IMR-90 (cell line): ENCODE measurements around the gene CCDC167. TPM values are rescaled to one million over a fixed set of nuclear protein-coding genes. Genes with fewer than 3 reads are reported as not detected.

Source experiments
- ATAC-seq: fragments of 200-7000 bp; cut with Tn5 transposase; 2 replicates; pipeline ENCODE4 v1.9.1; 2020; ENCODE audit warnings: low read depth, mild to moderate bottlenecking, moderate library complexity
- BruUV-seq: library from RNA; stranded (reverse); fragments of 400-500 nt; replicated peaks from 2 replicates; lab custom pipeline; 2021; lab: Mats Ljungman, UMichigan
- CTCF ChIA-PET: fragments of 300-600 bp; formaldehyde crosslinking; extraction: SDS; loops from one replicate; lab custom pipeline; 2021; ENCODE audit warnings: antibody characterized with exemption; lab: Yijun Ruan, JAX
- POLR2A ChIA-PET: fragments of 300-600 bp; sonication (Branson Sonifier 250); formaldehyde crosslinking; loops from one replicate; lab custom pipeline; 2022; ENCODE audit warnings: antibody characterized with exemption; ENCODE audit not compliant: unreplicated experiment; lab: Charles Lee
- DNase-seq: peaks from one replicate; pipeline ENCODE4 v3.0.0; 2013
- H2AFZ ChIP-seq: replicated peaks from 2 replicates; pipeline ENCODE3; 2013; ENCODE audit warnings: low read length, mild to moderate bottlenecking; ENCODE audit not compliant: poor library complexity
- H2AK5ac ChIP-seq: 2 replicates; pipeline ENCODE4 v1.6.1; 2013; ENCODE audit warnings: low read depth, low read length, inconsistent platforms
- H2AK9ac ChIP-seq: replicated peaks from 2 replicates; pipeline ENCODE3; 2013; ENCODE audit warnings: mild to moderate bottlenecking, low read depth, low read length, moderate library complexity; ENCODE audit not compliant: poor library complexity
- H2BK120ac ChIP-seq: 2 replicates; pipeline ENCODE4 v1.6.1; 2013; ENCODE audit warnings: low read depth, low read length, inconsistent platforms
- H2BK15ac ChIP-seq: 3 replicates; pipeline ENCODE4 v1.6.1; 2013; ENCODE audit warnings: low read depth, low read length, inconsistent platforms
- H2BK20ac ChIP-seq: 2 replicates; pipeline ENCODE4 v1.6.1; 2013; ENCODE audit warnings: low read depth, mild to moderate bottlenecking, inconsistent platforms, low read length, moderate library complexity
- H2BK5ac ChIP-seq: 2 replicates; pipeline ENCODE4 v1.6.1; 2013; ENCODE audit warnings: mild to moderate bottlenecking, low read depth, low read length, inconsistent platforms; ENCODE audit not compliant: poor library complexity, severe bottlenecking
- H3K14ac ChIP-seq: replicated peaks from 2 replicates; pipeline ENCODE4 v1.6.1; 2013; ENCODE audit warnings: low read depth, low read length, inconsistent platforms
- H3K18ac ChIP-seq: 2 replicates; pipeline ENCODE4 v1.6.1; 2013; ENCODE audit warnings: low read depth, low read length, control low read depth
- H3K23ac ChIP-seq: 2 replicates; pipeline ENCODE4 v1.6.1; 2013; ENCODE audit warnings: low read depth, low read length, inconsistent platforms
- H3K27ac ChIP-seq: 2 replicates; pipeline ENCODE4 v1.5.1; 2013; ENCODE audit warnings: mild to moderate bottlenecking, control low read depth, low read length; ENCODE audit not compliant: insufficient read depth
- H3K27me3 ChIP-seq: 2 replicates; pipeline ENCODE4 v1.6.1; 2013; ENCODE audit warnings: low read length; ENCODE audit not compliant: control insufficient read depth, insufficient read depth
- H3K36me3 ChIP-seq: 2 replicates; pipeline ENCODE4 v1.6.1; 2013; ENCODE audit warnings: low read length, mixed read lengths; ENCODE audit not compliant: control insufficient read depth, insufficient read depth
- H3K4ac ChIP-seq: 2 replicates; pipeline ENCODE4 v1.6.1; 2013; ENCODE audit warnings: low read depth, low read length, inconsistent platforms
- H3K4me1 ChIP-seq: 2 replicates; pipeline ENCODE4 v1.6.1; 2013; ENCODE audit warnings: low read length, mixed read lengths; ENCODE audit not compliant: control insufficient read depth, insufficient read depth
- H3K4me2 ChIP-seq: 2 replicates; pipeline ENCODE4 v1.6.1; 2013; ENCODE audit warnings: low read depth, mild to moderate bottlenecking, control low read depth, low read length, moderate library complexity
- H3K4me3 ChIP-seq: 2 replicates; pipeline ENCODE4 v1.5.1; 2013; ENCODE audit warnings: low read depth, mild to moderate bottlenecking, control low read depth, low read length, moderate library complexity; ENCODE audit not compliant: insufficient read depth
- H3K56ac ChIP-seq: 2 replicates; pipeline ENCODE4 v1.6.1; 2013; ENCODE audit warnings: low read length, inconsistent platforms; ENCODE audit not compliant: insufficient read depth; ENCODE audit errors: extremely low read depth
- H3K79me1 ChIP-seq, 2 experiments: 2 replicates each; pipeline ENCODE4 v1.6.1; 2013; ENCODE audit warnings: low read length in 2 of 2, inconsistent platforms in 1 of 2, low read depth in 1 of 2
- H3K9ac ChIP-seq: 2 replicates; pipeline ENCODE4 v1.6.1; 2013; ENCODE audit warnings: low read depth, low read length, control low read depth
- H3K9me1 ChIP-seq: 2 replicates; pipeline ENCODE4 v1.6.1; 2013; ENCODE audit warnings: low read length, inconsistent platforms; ENCODE audit not compliant: insufficient read depth
- H3K9me3 ChIP-seq: 2 replicates; pipeline ENCODE4 v1.6.1; 2013; ENCODE audit warnings: low read length; ENCODE audit not compliant: control insufficient read depth, insufficient read depth
- H4K20me1 ChIP-seq: 2 replicates; pipeline ENCODE4 v1.6.1; 2013; ENCODE audit warnings: low read length, inconsistent platforms; ENCODE audit not compliant: insufficient read depth
- H4K5ac ChIP-seq: 2 replicates; pipeline ENCODE4 v1.6.1; 2013; ENCODE audit warnings: mild to moderate bottlenecking, low read depth, low read length, control low read depth
- H4K8ac ChIP-seq, 2 experiments: 2 replicates each; pipeline ENCODE4 v1.6.1; 2013; ENCODE audit warnings: low read depth in 2 of 2, low read length in 2 of 2, control low read depth in 1 of 2, inconsistent platforms in 1 of 2
- H4K91ac ChIP-seq: 2 replicates; pipeline ENCODE4 v1.6.1; 2013; ENCODE audit warnings: low read depth, low read length, inconsistent platforms; ENCODE audit not compliant: insufficient read depth
- BHLHE40 ChIP-seq: fragments of 150-350 bp; IDR thresholded peaks from 2 replicates; pipeline ENCODE4 v1.6.1; 2016; ENCODE audit warnings: mild to moderate bottlenecking, low read depth, low read length
- CEBPB ChIP-seq: IDR thresholded peaks from 2 replicates; pipeline ENCODE4 v1.6.1; 2012; ENCODE audit warnings: low read depth, low read length, improper control_type of control experiment
- CHD1 ChIP-seq: IDR thresholded peaks from 2 replicates; pipeline ENCODE4 v1.6.1; 2012; ENCODE audit warnings: low read depth, low read length, improper control_type of control experiment
- ELK1 ChIP-seq: fragments of 150-350 bp; IDR thresholded peaks from 2 replicates; pipeline ENCODE4 v1.6.1; 2016; ENCODE audit warnings: low read depth, mild to moderate bottlenecking, low read length, moderate library complexity, borderline replicate concordance
- FOS ChIP-seq: fragments of 150-350 bp; IDR thresholded peaks from 2 replicates; pipeline ENCODE4 v1.6.1; 2016; ENCODE audit warnings: low read depth, low read length
- MAFK ChIP-seq: IDR thresholded peaks from 2 replicates; pipeline ENCODE4 v1.6.1; 2012; ENCODE audit warnings: low read depth, low read length, improper control_type of control experiment
- MAZ ChIP-seq: IDR thresholded peaks from 2 replicates; pipeline ENCODE4 v1.6.1; 2012; ENCODE audit warnings: low read depth, mild to moderate bottlenecking, low read length, improper control_type of control experiment, moderate library complexity, borderline replicate concordance
- MXI1 ChIP-seq: IDR thresholded peaks from 2 replicates; pipeline ENCODE4 v1.6.1; 2012; ENCODE audit warnings: low read depth, mild to moderate bottlenecking, low read length, moderate library complexity, borderline replicate concordance
- NFE2L2 ChIP-seq: fragments of 150-350 bp; IDR thresholded peaks from 2 replicates; pipeline ENCODE4 v1.6.1; 2016; ENCODE audit warnings: low read depth, mild to moderate bottlenecking, low read length
- POLR2A ChIP-seq: IDR thresholded peaks from 2 replicates; pipeline ENCODE4 v1.6.1; 2012; ENCODE audit warnings: mild to moderate bottlenecking, low read depth, low read length
- RAD21 ChIP-seq: IDR thresholded peaks from 2 replicates; pipeline ENCODE4 v1.6.1; 2012; ENCODE audit warnings: low read length, improper control_type of control experiment
- RCOR1 ChIP-seq: IDR thresholded peaks from 2 replicates; pipeline ENCODE4 v1.6.1; 2012; ENCODE audit warnings: mild to moderate bottlenecking, low read length, improper control_type of control experiment; ENCODE audit not compliant: insufficient replicate concordance
- RFX5 ChIP-seq: IDR thresholded peaks from 2 replicates; pipeline ENCODE4 v1.8.0; 2012; ENCODE audit warnings: low read depth, mild to moderate bottlenecking, low read length, moderate library complexity
- SMC3 ChIP-seq: fragments of 150-350 bp; IDR thresholded peaks from 2 replicates; pipeline ENCODE4 v1.6.1; 2016; ENCODE audit warnings: low read depth, mild to moderate bottlenecking, antibody characterized with exemption, low read length, moderate library complexity
- USF2 ChIP-seq: fragments of 150-350 bp; IDR thresholded peaks from 2 replicates; pipeline ENCODE4 v1.6.1; 2017; ENCODE audit warnings: mild to moderate bottlenecking, antibody characterized with exemption, low read length, low read depth
- WGBS, 2 experiments: methylation state at CpG; one replicate each; pipeline versions ENCODE4 v1.1.5 to v1.1.7; 2013; ENCODE audit warnings: missing lambda C conversion rate in 2 of 2; ENCODE audit not compliant: insufficient read length in 1 of 2; ENCODE audit errors: extremely low coverage in 2 of 2; 5-methylcytosine and 5-hydroxymethylcytosine counted together
- dilution Hi-C: fragments of 300-500 bp; cut with HindIII; formaldehyde crosslinking; loops from one replicate; pipeline ENCODE4 v1.14.3; 2018; ENCODE audit warnings: low sequenced_read_pairs; ENCODE audit not compliant: unreplicated experiment
- in situ Hi-C: fragments of 300-500 bp; cut with MboI; formaldehyde crosslinking; loops from 3 replicates; pipeline ENCODE4 v1.14.3; 2019; ENCODE audit warnings: low sequenced_read_pairs, inconsistent platforms, mixed read lengths
- intact Hi-C: fragments of 100-400 bp; cut with micrococcal nuclease; formaldehyde crosslinking; loops from 2 replicates; pipeline ENCODE4 v1.10.0; 2022
- polyA plus RNA-seq, 3 experiments: library from polyadenylated mRNA; depleted of rRNA; stranded (reverse); fragments of >200 nt; gene quantifications; 2 replicates each; pipeline ENCODE4 v1.2.3, GENCODE V29; 2012; ENCODE audit warnings: low replicate concordance in 1 of 3
- total RNA-seq: library from RNA; depleted of rRNA; stranded (reverse); fragments of >200 nt; gene quantifications from 2 replicates; pipeline ENCODE4 v1.2.3, GENCODE V29; 2012
- TF ChIP-seq, protein P1 (sequence below): conservative IDR thresholded peaks from 2 replicates; pipeline ENCODE4 v1.5.1; 2012; ENCODE audit warnings: mild to moderate bottlenecking, low read depth, low read length, improper control_type of control experiment

CCDC167 gene
- total and polyA plus RNA-seq, 2 of the 4 experiments (the other 2 are of a cell fraction) = 35.8 to 96.8 TPM

DNA sequence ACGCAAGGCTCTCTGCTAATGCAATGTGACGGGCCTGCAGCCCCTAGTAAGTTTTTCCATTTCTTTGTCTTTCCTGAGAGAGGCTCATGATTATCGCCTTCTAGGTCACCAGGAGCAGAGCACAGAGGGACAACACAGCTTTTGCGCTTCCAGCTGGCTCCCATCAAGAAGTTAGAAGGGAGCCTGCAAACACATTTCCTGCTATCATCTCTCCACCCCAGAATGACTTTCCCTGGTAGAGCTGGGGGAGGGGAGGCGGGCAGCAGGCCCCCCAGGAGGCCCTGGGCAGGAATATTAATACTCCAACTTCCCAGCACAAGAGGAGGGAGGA lies 35.7 kb upstream of the CCDC167 start:
- DNase-seq = no peak
- Histone ChIP-seq H3K4ac (no peak overlapping the region), H3K27me3 (peaks cover 84% of the 10 kb centered on the region), H2AK9ac (no peak overlapping the region), H3K4me3 (no peak overlapping the region), H3K9me1 (no peaks in the 10 kb centered on the region), H2BK120ac (no peak overlapping the region), H3K18ac (no peak overlapping the region), H3K14ac (no peak overlapping the region), H3K9me3 (no peaks in the 10 kb centered on the region), H2BK5ac (no peak overlapping the region), H3K4me1 (peaks cover 4% of the 10 kb centered on the region; the same call in 1 of the 2 replicates), H3K9ac (no peak overlapping the region), H2BK20ac (no peak overlapping the region), H3K79me1 (no peaks in the 10 kb centered on the region), H3K4me2 (no peak overlapping the region; the same call in 1 of the 2 replicates), H4K5ac (no peak overlapping the region), H2BK15ac (no peak overlapping the region), H3K27ac (no peak overlapping the region), H3K23ac (no peak overlapping the region), H4K91ac (no peak overlapping the region), H2AK5ac (no peak overlapping the region), H4K20me1 (peaks cover 8% of the 10 kb centered on the region; the same call in 1 of the 2 replicates), H3K56ac (no peak overlapping the region), H3K36me3 (no peaks in the 10 kb centered on the region), H4K8ac (no peak overlapping the region), H2AFZ (no peak overlapping the region)
- intact Hi-C loops (no loop called here), in situ Hi-C loops (no loop called here), dilution Hi-C loops (no loop called here)
- TF ChIP-seq RFX5 (no peak), BHLHE40 (no peak), MAZ (no peak), NFE2L2 (no peak), RAD21 (no peak), MAFK (no peak), POLR2A (no peak), CHD1 (no peak), MXI1 (no peak), RCOR1 (no peak), ELK1 (no peak), CEBPB (no peak), FOS (no peak), SMC3 (no peak), USF2 (no peak)
- TF ChIP-seq, protein P1, sequence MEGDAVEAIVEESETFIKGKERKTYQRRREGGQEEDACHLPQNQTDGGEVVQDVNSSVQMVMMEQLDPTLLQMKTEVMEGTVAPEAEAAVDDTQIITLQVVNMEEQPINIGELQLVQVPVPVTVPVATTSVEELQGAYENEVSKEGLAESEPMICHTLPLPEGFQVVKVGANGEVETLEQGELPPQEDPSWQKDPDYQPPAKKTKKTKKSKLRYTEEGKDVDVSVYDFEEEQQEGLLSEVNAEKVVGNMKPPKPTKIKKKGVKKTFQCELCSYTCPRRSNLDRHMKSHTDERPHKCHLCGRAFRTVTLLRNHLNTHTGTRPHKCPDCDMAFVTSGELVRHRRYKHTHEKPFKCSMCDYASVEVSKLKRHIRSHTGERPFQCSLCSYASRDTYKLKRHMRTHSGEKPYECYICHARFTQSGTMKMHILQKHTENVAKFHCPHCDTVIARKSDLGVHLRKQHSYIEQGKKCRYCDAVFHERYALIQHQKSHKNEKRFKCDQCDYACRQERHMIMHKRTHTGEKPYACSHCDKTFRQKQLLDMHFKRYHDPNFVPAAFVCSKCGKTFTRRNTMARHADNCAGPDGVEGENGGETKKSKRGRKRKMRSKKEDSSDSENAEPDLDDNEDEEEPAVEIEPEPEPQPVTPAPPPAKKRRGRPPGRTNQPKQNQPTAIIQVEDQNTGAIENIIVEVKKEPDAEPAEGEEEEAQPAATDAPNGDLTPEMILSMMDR = no peak
- ATAC-seq = peak; percentile 25; the same call in 1 of the 2 replicates
- BruUV-seq = no TSS peak
- POLR2A ChIA-PET = no interaction called here
- WGBS, 2 experiments = 67% methylated on average over 1 of the region's 5 CpGs; no CpG with 5 or more reads in 1 of the 2 experiments
- CTCF ChIA-PET = no interaction called here
